Epithelial cell of esophagus (primary cell): Measurements from ENCODE around the gene MED20.

ENCODE experiments used
- DNase-seq: peaks from one replicate; pipeline ENCODE4 v3.0.0; 2010; ENCODE audit warnings: low read depth
- H3K4me3 ChIP-seq: 2 replicates; pipeline ENCODE4 v1.5.1; 2011; ENCODE audit warnings: mild to moderate bottlenecking, low read length, control low read depth
- CTCF ChIP-seq: IDR thresholded peaks from 2 replicates; pipeline ENCODE4 v1.5.1; 2011; ENCODE audit warnings: low read depth, mild to moderate bottlenecking, low read length, control low read depth, inconsistent platforms; ENCODE audit not compliant: insufficient read depth; ENCODE audit errors: missing control alignments

Gene MED20

GRCh38 chr6:41939848-41940758, 19.2 kb upstream of the MED20 start:
- peak; percentile 51 for DNase-seq
- H3K4me3 ChIP-seq, result peak overlapping the region; percentile 75
- no peak for TF ChIP-seq CTCF

- no peak for DNase-seq
- H3K4me3 ChIP-seq, result no peak overlapping the region
- no peak for TF ChIP-seq CTCF
Observed at GRCh38 chr6:41939176-41939847, 18.4 kb upstream of the MED20 start.

- DNase-seq, result no peak
- no peak overlapping the region for H3K4me3 ChIP-seq
- TF ChIP-seq CTCF, result no peak
Observed at GRCh38 chr6:41938590-41939175, 17.7 kb upstream of the MED20 start.

- TF ChIP-seq CTCF, result no peak
- H3K4me3 ChIP-seq, result no peak overlapping the region
- DNase-seq, result no peak
Observed at GRCh38 chr6:41937861-41938574, 17.1 kb upstream of the MED20 start.

GRCh38 chr6:41937472-41937860, 16.5 kb upstream of the MED20 start:
- no peak for DNase-seq
- H3K4me3 ChIP-seq, result no peak overlapping the region
- no peak for TF ChIP-seq CTCF

DNA sequence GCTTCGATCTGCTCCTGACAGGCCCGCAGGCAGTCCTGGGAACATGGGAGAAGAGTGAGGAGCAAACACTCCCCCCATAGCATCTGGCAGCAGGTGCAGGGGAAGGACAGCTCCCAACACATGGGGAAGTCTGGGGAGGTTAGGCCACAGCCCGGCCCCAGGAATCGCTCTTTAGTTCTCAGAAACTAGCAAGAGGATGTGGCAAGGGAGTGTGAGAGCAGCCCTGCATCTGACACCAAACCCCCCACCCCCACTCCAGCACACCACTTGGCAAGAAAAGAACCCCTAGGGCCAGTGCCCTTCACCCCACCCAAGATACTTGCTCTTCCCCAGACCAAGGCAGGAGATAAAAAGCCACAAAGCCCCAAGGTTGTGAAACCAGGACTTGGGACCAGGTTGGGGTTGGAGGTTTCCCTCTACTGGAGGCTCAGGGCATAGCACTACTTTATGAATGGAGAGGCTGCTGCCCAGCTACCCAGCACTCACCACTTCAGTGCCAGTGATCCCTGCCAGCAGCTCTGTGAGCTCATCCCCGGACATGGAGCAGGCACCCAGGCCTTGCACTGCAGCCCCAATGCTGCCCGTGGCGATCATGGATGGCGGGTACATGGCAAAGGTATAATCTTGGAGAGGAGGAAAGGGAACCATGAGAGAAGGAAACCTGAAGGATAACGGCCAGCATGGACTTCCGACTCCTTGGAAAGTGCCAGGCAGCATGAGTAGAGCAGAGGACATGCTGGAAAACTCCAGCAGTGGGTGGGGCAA, 15.3 kb upstream of the MED20 start:
- DNase-seq, result peak; percentile 85
- H3K4me3 ChIP-seq, result no peak overlapping the region
- peak; percentile 94 for TF ChIP-seq CTCF
